ENCODE results near the gene TNFRSF4.
A peak's percentile ranks its signal among the peaks of the same experiment; 100 is the strongest.

Gene TNFRSF4

GRCh38 chr1:1216770-1217620, 3.0 kb upstream of the TNFRSF4 start:
- no peak for DNase-seq

- DNase-seq = no peak
Observed at GRCh38 chr1:1215881-1216605, 2.1 kb upstream of the TNFRSF4 start.

- no peak for DNase-seq
Observed at GRCh38 chr1:1215080-1215676, 1.2 kb upstream of the TNFRSF4 start.

DNA sequence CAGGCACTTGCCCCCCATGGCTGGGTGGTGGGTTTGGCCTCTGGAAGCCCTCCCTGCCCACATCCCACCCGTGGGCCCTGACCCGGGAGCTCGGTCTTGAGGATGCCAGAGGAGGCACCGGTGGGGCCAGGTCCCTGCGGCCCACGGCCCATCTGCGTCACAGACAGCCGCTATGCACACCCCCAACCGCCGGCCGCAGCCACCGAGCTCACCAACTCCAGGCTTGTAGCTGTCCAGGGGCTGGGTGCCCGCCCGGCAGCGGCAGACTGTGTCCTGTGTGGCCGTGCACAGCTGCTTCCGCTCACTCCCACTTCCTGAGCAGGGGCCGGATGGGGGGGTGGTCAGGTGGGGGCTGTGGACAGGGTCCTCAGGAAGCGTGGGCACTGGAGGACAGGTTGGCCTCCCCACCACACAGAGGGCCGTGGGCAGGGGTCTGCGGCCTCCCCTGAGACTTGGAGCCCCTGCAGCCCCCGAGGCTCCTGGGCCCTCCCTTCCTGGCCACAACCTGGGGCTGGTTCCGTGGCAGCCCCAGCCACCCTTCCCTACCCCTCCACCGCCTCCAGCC, 1.1 kb downstream of the TNFRSF4 start:
- peak; percentile 39 to 79 (median 62) for DNase-seq

- no peak for DNase-seq
Observed at GRCh38 chr1:1211541-1212441, 2.2 kb downstream of the TNFRSF4 start.

DNA sequence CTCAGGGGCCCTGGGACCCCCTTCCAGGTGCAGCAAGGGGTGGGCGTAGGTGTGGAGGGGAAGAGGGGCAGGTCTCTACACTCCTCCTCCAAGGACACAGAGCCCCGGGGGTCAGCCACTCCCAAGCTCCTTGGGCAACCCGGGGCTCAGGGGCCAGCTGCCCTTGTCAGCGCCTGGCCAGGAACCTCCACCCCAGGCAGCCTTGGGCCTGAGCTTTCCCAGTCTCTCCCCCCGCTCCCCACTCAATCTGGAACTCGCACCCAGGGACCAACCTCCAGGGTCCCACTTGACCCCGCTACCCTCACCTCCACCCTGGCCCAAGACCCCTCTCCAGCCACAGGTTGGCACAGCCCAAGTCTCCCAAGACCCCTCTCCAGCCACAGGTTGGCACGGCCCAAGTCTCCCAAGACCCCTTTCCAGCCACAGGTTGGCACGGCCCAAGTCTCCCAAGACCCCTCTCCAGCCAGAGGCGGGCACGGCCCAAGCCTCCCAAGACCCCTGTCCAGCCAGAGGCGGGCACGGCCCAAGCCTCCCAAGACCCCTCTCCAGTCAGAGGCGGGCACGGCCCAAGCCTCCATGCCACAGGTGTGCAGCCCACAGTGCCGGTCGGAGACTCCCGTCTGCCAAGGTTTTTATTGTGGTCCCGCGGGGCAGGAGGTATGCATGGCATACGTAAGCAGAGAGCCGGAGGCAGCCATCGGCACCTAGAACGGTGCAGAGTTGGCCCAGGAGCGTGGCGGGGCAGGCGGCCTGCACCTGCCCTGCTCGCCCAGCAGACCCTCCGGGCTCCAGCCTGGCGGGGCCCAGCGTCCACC, 3.0 kb downstream of the TNFRSF4 start:
- no peak for DNase-seq

- DNase-seq = peak; percentile 40 to 65 (median 54)
Observed at GRCh38 chr1:1208713-1209433, 5.1 kb downstream of the TNFRSF4 start.

GRCh38 chr1:1207571-1207892, 6.4 kb downstream of the TNFRSF4 start:
- DNase-seq = no peak

GRCh38 chr1:1206966-1207531, 6.9 kb downstream of the TNFRSF4 start:
- no peak for DNase-seq

DNA sequence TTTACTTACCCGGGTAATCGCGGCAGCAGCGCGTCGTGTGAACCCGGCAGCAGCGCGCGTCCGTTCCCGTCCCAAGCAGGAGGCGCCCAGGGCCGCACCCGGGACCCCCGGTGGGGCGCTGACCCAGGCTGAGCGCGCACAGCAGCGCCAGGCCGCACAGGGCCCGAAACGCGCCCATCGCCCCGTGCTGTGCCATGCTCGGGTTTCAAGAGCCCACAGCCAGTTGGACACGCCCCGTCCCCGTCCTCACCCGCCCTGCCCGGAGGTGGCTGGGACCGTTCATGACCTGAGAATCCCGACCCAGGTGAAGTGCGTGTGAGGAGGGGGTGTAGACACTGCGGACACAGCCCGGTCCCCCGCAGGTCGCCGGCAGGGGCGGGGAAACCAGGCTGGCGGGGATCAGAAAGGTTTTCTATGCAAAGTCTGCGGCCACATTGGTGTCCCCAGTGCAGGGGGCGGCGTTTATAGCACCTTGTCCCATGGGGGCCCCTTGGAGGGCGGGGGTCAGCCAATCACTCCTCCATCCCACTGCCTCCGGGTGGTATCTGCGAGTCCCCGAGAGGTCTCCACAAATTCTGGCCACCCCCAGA, 7.5 kb downstream of the TNFRSF4 start, which contains the start of gene TNFRSF18:
Gene TNFRSF18, minus strand, starts transcription at position 217 of the 590 bp plus-strand sequence. Its CDS starts 21 bp downstream, at position 196.
- DNase-seq = no peak

DNA sequence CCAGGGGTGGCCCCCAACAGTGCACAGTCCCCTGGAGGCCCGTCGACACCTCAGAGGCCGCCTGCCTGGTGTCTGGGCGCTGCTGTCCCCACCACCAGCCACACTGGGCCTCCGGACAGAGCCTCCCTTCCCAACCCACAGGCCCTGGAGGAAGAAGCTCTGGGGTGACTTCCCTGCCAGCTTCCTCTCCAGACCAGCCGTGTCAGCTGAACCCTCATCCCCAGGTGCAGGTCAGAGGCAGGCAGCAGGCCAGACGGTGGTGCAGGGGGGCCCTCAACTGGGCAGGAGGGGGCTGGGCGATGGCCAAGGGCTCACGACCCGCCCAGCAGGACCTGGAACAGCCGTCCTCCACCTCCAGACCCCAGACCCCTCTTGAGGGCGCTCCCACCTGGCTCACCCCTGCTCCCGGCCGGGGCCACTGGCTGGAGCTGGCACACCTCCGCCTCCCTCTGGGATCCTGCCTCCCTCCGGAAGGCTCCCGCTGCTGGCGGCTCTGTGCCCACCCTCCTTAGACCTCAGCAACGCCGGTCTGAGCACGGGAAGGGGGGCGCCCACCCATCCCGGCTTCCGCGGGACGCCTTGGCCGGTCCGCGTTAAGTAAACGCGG, 8.1 kb downstream of the TNFRSF4 start:
- DNase-seq = peak; percentile 16 to 52 (median 40)

DNA sequence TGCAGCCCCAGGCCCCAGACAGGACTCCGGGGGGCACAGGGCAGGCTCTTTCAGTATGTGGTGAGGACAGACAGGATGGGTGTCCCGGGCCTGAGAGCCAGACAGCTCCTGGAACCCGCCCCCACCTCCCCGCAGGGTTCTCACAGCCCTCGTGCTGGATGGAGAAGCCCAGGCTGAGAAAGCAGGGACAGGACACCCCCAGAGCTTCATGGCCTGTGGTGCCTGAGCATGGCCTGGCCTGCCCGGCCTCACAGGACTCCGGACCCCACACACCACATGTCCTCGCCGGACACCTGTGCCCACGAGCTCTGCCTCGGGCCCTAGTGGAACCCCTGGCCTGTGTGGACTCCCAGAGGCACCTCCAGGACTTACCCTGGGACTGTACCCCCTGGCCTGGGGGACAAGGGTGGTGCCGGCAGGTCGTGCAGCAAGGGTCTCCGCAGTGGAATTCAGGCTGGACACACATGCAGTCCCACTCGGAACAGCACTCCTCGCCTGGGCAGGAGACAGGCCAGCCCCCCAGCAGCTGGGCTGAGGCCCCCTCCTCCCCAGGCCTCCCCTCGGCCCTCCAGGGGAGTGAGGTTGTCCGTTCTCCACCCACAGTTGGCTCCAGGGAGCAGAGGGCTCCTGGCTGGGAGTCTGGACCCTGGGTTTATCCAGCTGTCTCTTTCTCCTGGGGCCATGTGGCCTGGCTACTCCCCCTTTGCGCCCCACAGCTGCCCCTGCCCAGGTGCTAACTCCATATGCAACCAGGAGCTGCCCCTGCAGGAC, 8.8 kb downstream of the TNFRSF4 start:
- no peak for DNase-seq

- DNase-seq = no peak
Observed at GRCh38 chr1:1204425-1204920, 9.5 kb downstream of the TNFRSF4 start.

- DNase-seq = no peak
Observed at GRCh38 chr1:1203561-1204424, 10.2 kb downstream of the TNFRSF4 start.

GRCh38 chr1:1202831-1203560, 11.0 kb downstream of the TNFRSF4 start:
- DNase-seq = no peak
